K562 (cell line): ENCODE results near the gene RSPH9. TPM values are rescaled to one million over a fixed set of nuclear protein-coding genes. Genes with fewer than 3 reads are reported as not detected.

Experiments used
- BRCA1 ChIP-seq, 2 experiments: fragments of 450-650 bp in 1 of 2; sonication (generic) in 1 of 2; formaldehyde crosslinking in 1 of 2; IDR thresholded peaks; 2 replicates each; pipeline versions ENCODE4 v1.5.0 to v1.6.1; 2017 to 2020; ENCODE audit warnings: mild to moderate bottlenecking in 1 of 2, missing genetic modification reagents in 1 of 2
- CTCFL ChIP-seq: IDR thresholded peaks from 2 replicates; pipeline ENCODE4 v1.6.1; 2011; ENCODE audit warnings: borderline replicate concordance, low read depth, mild to moderate bottlenecking, moderate library complexity, low read length; ENCODE audit not compliant: insufficient read depth, poor library complexity, severe bottlenecking
- HMBOX1 ChIP-seq: sonication (generic); IDR thresholded peaks from 2 replicates; pipeline ENCODE4 v1.6.1; 2016
- KLF16 ChIP-seq: IDR thresholded peaks from 2 replicates; pipeline ENCODE4 v1.6.1; 2016; ENCODE audit warnings: antibody characterized with exemption
- MTA2 ChIP-seq: fragments of 450-650 bp; IDR thresholded peaks from 2 replicates; pipeline ENCODE4 v1.6.1; 2016; ENCODE audit warnings: low read depth
- MYC ChIP-seq, 2 experiments: fragments of 250-450 bp in 1 of 2; sonication (Bioruptor Pico) in 1 of 2; IDR thresholded peaks; 2 replicates each; pipeline versions ENCODE4 v1.5.1 to v1.6.1; 2012 to 2021; ENCODE audit warnings: low read depth in 2 of 2, borderline replicate concordance in 1 of 2, improper control_type of control experiment in 1 of 2, low read length in 1 of 2, mild to moderate bottlenecking in 1 of 2, moderate library complexity in 1 of 2
- NR2C2 ChIP-seq, 2 experiments: fragments of 200-800 bp in 1 of 2; sonication (Bioruptor generic) in 1 of 2; sonication (generic) in 1 of 2; formaldehyde crosslinking in 1 of 2; IDR thresholded peaks; 2 replicates each; pipeline versions ENCODE4 v1.6.1 to v1.8.0; 2016 to 2022; ENCODE audit warnings: mild to moderate bottlenecking in 1 of 2, missing compliant biosample characterization in 1 of 2, missing genetic modification characterization in 1 of 2, missing genetic modification reagents in 1 of 2
- RNF2 ChIP-seq: sonication (generic); IDR thresholded peaks from 2 replicates; pipeline ENCODE4 v1.6.1; 2016
- SAFB ChIP-seq: fragments of 200-400 bp; formaldehyde crosslinking; IDR thresholded peaks from 2 replicates; pipeline ENCODE4 v1.6.1; 2017; ENCODE audit warnings: low read depth, low read length, borderline replicate concordance
- UBTF ChIP-seq, 2 experiments: IDR thresholded peaks; 2 replicates each; pipeline ENCODE4 v1.6.1; 2012; ENCODE audit warnings: improper control_type of control experiment in 2 of 2, low read depth in 2 of 2, low read length in 2 of 2, borderline replicate concordance in 1 of 2
- ZBTB9 ChIP-seq: fragments of 450-650 bp; formaldehyde crosslinking; IDR thresholded peaks from 2 replicates; pipeline ENCODE4 v1.4.0; 2020; ENCODE audit warnings: mild to moderate bottlenecking, moderate library complexity
- ZC3H8 ChIP-seq: fragments of 450-650 bp; IDR thresholded peaks from 2 replicates; pipeline ENCODE4 v1.6.1; 2017
- ZMIZ1 ChIP-seq, 2 experiments: fragments of 150-350 bp in 1 of 2; IDR thresholded peaks; 2 replicates each; pipeline ENCODE4 v1.6.1; 2012 to 2016; ENCODE audit warnings: low read depth in 2 of 2, low read length in 2 of 2, mild to moderate bottlenecking in 1 of 2, moderate library complexity in 1 of 2
- polyA plus RNA-seq, 8 experiments: library from polyadenylated mRNA; depleted of rRNA in 4 of 8; stranded (reverse) in 5 of 8; unstranded in 3 of 8; fragments of >200 nt; fragmentation: Nextera tagmentation in 2 of 8; fragmentation: Illumina TruSeq in 1 of 8; extraction: Ambion mirVana in 2 of 8; extraction: Trizol in 1 of 8; gene quantifications; 2 replicates each; pipeline versions ENCODE4 v1.2.1 to v1.2.3, GENCODE V29; 2011 to 2014; ENCODE audit warnings: inconsistent platforms in 1 of 8, missing spikeins in 1 of 8
- total RNA-seq, 7 experiments: library from RNA; depleted of rRNA in 6 of 7; stranded (reverse); fragments of >200 nt in 6 of 7; fragmentation: Illumina TruSeq in 2 of 7; extraction: Trizol in 2 of 7; gene quantifications; 2 replicates each; pipeline versions ENCODE4 v1.2.1 to v1.2.3, GENCODE V29; 2011 to 2021; ENCODE audit warnings: low replicate concordance in 1 of 7

RSPH9 gene
- total and polyA plus RNA-seq, 9 of the 15 experiments (the other 6 are each of a cell fraction or from before 2014, with no cell fraction given): 0.05 to 0.60 (median 0.39) TPM; not detected in 6

GRCh38 chr6:43639984-43640800, 4.6 kb upstream of the RSPH9 start (continued):
- TF ChIP-seq ZMIZ1 (IDR thresholded peaks at IDR 0.05; ENCODE audit: low read depth in 2 of 2, low read length in 2 of 2) (no peak), KLF16 (peak; percentile 50; the same call in 1 of the 2 replicates), HMBOX1 (0 out of 2 replicates have a peak, but pooled peaks have one; percentile 49), ZBTB9 (CRISPR knock-in tag) (no peak), SAFB (no peak), BRCA1 (IDR thresholded peaks at IDR 0.05) (no peak), BRCA1 (CRISPR knock-in tag; IDR thresholded peaks at IDR 0.05) (0 out of 2 replicates have a peak, but pooled peaks have one; percentile 30), RNF2 (peak; percentile 57; the same call in 1 of the 2 replicates), CTCFL (no peak), MYC (IDR thresholded peaks at IDR 0.05; ENCODE audit: low read depth, low read length) (peak; percentile 94), MYC (CRISPR knock-in tag; IDR thresholded peaks at IDR 0.05; ENCODE audit: borderline replicate concordance, low read depth) (no peak), ZC3H8 (no peak), UBTF (IDR thresholded peaks at IDR 0.05; ENCODE audit: borderline replicate concordance in 1 of 2, low read depth in 2 of 2, low read length in 2 of 2) (0 out of 4 replicates have a peak, but pooled peaks of 1 of the 2 experiments have one; percentile 21), MTA2 (peak; percentile 31; the same call in 1 of the 2 replicates), NR2C2 (CRISPR knock-in tag; IDR thresholded peaks at IDR 0.05) (no peak), NR2C2 (tag; IDR thresholded peaks at IDR 0.05) (peak; percentile 71; the same call in 1 of the 2 replicates)
